ENCODE data around the gene MAST3.
A peak's percentile ranks its signal among the peaks of the same experiment; 100 is the strongest.

Gene MAST3

GRCh38 chr19:18119717-18120105 is 22.1 kb downstream of the MAST3 start:
- H3K79me2 ChIP-seq (ENCODE audit: insufficient read depth, low read length) = peaks cover 39% of the 10 kb centered on the region
- H3K9ac ChIP-seq (ENCODE audit: low read length) = peak overlapping the region; percentile 81; the same call in 1 of the 2 replicates
- no peaks in the 10 kb centered on the region for H4K20me1 ChIP-seq (ENCODE audit: low read depth, low read length)
- no peaks in the 10 kb centered on the region for H3K27me3 ChIP-seq (ENCODE audit: low read length)
- no peak overlapping the region for H2AFZ ChIP-seq (ENCODE audit: low read depth, low read length, severe bottlenecking)
- H3K4me3 ChIP-seq (ENCODE audit: insufficient read depth, low read length, poor library complexity, severe bottlenecking) = peak overlapping the region; percentile 18
- H3K36me3 ChIP-seq (ENCODE audit: low read length) = no peaks in the 10 kb centered on the region
- peak overlapping the region; percentile 43 for H3K27ac ChIP-seq (ENCODE audit: low read depth, low read length)
- H3K9me2 ChIP-seq (replicated peaks; ENCODE audit: insufficient read depth, low read length) = no peaks in the 10 kb centered on the region
- no peaks in the 10 kb centered on the region for H3K9me3 ChIP-seq (ENCODE audit: insufficient read depth, low read length)
- TF ChIP-seq EZH2phosphoT487 (conservative IDR thresholded peaks at IDR 0.05; ENCODE audit: low read length) (no peak), CTCF (IDR thresholded peaks at IDR 0.05; ENCODE audit: insufficient read depth, low read length, poor library complexity, severe bottlenecking) (no peak)
- H3F3A ChIP-seq (ENCODE audit: insufficient read depth) = 0 out of 2 replicates have a peak, but pooled peaks cover 2% of the 10 kb centered on the region
- peak overlapping the region; percentile 82 for H3K4me2 ChIP-seq (ENCODE audit: low read depth, low read length, poor library complexity, severe bottlenecking)

DNA sequence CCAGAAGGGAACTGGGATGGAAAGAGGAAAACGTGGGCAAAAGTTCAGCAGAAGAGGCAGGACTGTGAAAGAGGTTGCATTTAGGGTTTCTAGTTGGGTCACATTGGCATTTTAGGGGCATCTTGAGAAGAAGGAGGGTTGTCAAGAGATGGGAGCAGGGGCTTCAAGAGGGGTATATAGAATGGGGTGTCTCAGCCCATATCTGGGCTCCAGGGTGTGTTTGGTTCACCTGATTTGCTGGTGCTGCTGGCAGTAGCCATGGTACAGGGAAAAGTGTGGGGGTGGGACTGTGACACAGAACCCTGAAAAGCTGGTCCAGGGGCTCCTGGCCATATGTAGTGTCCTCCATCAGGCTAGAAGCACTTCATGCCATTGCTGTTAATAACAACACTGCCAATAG is 22.5 kb downstream of the MAST3 start:
- Histone ChIP-seq H3K36me3 (ENCODE audit: low read length) (no peaks in the 10 kb centered on the region), H4K20me1 (ENCODE audit: low read depth, low read length) (no peaks in the 10 kb centered on the region), H3F3A (ENCODE audit: insufficient read depth) (0 out of 2 replicates have a peak, but pooled peaks cover 2% of the 10 kb centered on the region), H3K4me3 (ENCODE audit: insufficient read depth, low read length, poor library complexity, severe bottlenecking) (no peak overlapping the region), H3K27ac (ENCODE audit: low read depth, low read length) (peak overlapping the region; percentile 43), H3K9ac (ENCODE audit: low read length) (peak overlapping the region; percentile 81; the same call in 1 of the 2 replicates), H3K4me2 (ENCODE audit: low read depth, low read length, poor library complexity, severe bottlenecking) (peak overlapping the region; percentile 82), H3K9me3 (ENCODE audit: insufficient read depth, low read length) (no peaks in the 10 kb centered on the region), H3K27me3 (ENCODE audit: low read length) (no peaks in the 10 kb centered on the region), H3K9me2 (replicated peaks; ENCODE audit: insufficient read depth, low read length) (no peaks in the 10 kb centered on the region), H2AFZ (ENCODE audit: low read depth, low read length, severe bottlenecking) (no peak overlapping the region), H3K79me2 (ENCODE audit: insufficient read depth, low read length) (peaks cover 39% of the 10 kb centered on the region)
- TF ChIP-seq EZH2phosphoT487 (conservative IDR thresholded peaks at IDR 0.05; ENCODE audit: low read length) (no peak), CTCF (IDR thresholded peaks at IDR 0.05; ENCODE audit: insufficient read depth, low read length, poor library complexity, severe bottlenecking) (no peak)

GRCh38 chr19:18121166-18121565 is 23.6 kb downstream of the MAST3 start:
- Histone ChIP-seq H3K9me3 (ENCODE audit: insufficient read depth, low read length) (no peaks in the 10 kb centered on the region), H2AFZ (ENCODE audit: low read depth, low read length, severe bottlenecking) (no peak overlapping the region), H3F3A (ENCODE audit: insufficient read depth) (0 out of 2 replicates have a peak, but pooled peaks cover 2% of the 10 kb centered on the region), H3K79me2 (ENCODE audit: insufficient read depth, low read length) (peaks cover 39% of the 10 kb centered on the region), H3K9me2 (replicated peaks; ENCODE audit: insufficient read depth, low read length) (no peaks in the 10 kb centered on the region), H3K4me2 (ENCODE audit: low read depth, low read length, poor library complexity, severe bottlenecking) (no peak overlapping the region), H3K36me3 (ENCODE audit: low read length) (no peaks in the 10 kb centered on the region), H3K27ac (ENCODE audit: low read depth, low read length) (no peak overlapping the region), H4K20me1 (ENCODE audit: low read depth, low read length) (no peaks in the 10 kb centered on the region), H3K4me3 (ENCODE audit: insufficient read depth, low read length, poor library complexity, severe bottlenecking) (no peak overlapping the region), H3K27me3 (ENCODE audit: low read length) (no peaks in the 10 kb centered on the region), H3K9ac (ENCODE audit: low read length) (no peak overlapping the region)
- TF ChIP-seq CTCF (IDR thresholded peaks at IDR 0.05; ENCODE audit: insufficient read depth, low read length, poor library complexity, severe bottlenecking) (no peak), EZH2phosphoT487 (conservative IDR thresholded peaks at IDR 0.05; ENCODE audit: low read length) (no peak)

All from SU-DHL-6 (cell line).